Heart right ventricle (tissue), 16 donors: ENCODE data around the gene NRP2. TPM values are rescaled to one million over a fixed set of nuclear protein-coding genes. Genes with fewer than 3 reads are reported as not detected.

Experiments used
- ATAC-seq, 8 donors: fragments of 200-7000 bp; cut with Tn5 transposase; one replicate each; pipeline ENCODE4 v1.9.1; 2020; ENCODE audit warnings: mild to moderate bottlenecking in 8 of 8, moderate library complexity in 8 of 8, moderate number of reproducible peaks in 1 of 8
- DNase-seq, 2 donors: peaks; one replicate each; pipeline ENCODE4 v3.0.0-alpha.2; 2020
- H3K27ac ChIP-seq, 10 donors: fragments of 200-600 bp; sonication (generic) in 2 of 10; one replicate each; pipeline versions ENCODE4 v1.5.0 to v1.8.0; 2020 to 2022; ENCODE audit warnings: mild to moderate bottlenecking in 3 of 10
- H3K27me3 ChIP-seq, 7 donors: fragments of 200-600 bp; one replicate each; pipeline ENCODE4 v1.8.0; 2021 to 2022; ENCODE audit warnings: mild to moderate bottlenecking in 2 of 7
- H3K36me3 ChIP-seq, 9 donors: fragments of 200-600 bp; sonication (generic) in 1 of 9; one replicate each; pipeline versions ENCODE4 v1.5.0 to v1.8.0; 2020 to 2022; ENCODE audit warnings: mild to moderate bottlenecking in 2 of 9
- H3K4me1 ChIP-seq, 9 donors: fragments of 200-600 bp; sonication (generic) in 1 of 9; one replicate each; pipeline versions ENCODE4 v1.5.0 to v1.8.0; 2020 to 2022; ENCODE audit warnings: mild to moderate bottlenecking in 4 of 9
- H3K4me3 ChIP-seq, 10 donors: fragments of 200-600 bp; sonication (generic) in 2 of 10; one replicate each; pipeline versions ENCODE4 v1.5.0 to v1.8.0; 2020 to 2022; ENCODE audit warnings: mild to moderate bottlenecking in 7 of 10, moderate library complexity in 2 of 10
- H3K9me3 ChIP-seq, 11 donors: fragments of 200-600 bp in 10 of 11; sonication (generic) in 2 of 11; one replicate each; pipeline versions ENCODE4 v1.5.0 to v1.8.0; 2013 to 2022; ENCODE audit warnings: mild to moderate bottlenecking in 2 of 11, control low read depth in 1 of 11, moderate library complexity in 1 of 11
- WGBS, 2 donors: extraction: QIAGEN DNeasy Blood & Tissue Kit; methylation state at CpG; one replicate each; pipeline ENCODE4 v1.1.7; 2013; ENCODE audit warnings: inconsistent platforms in 1 of 2; 5-methylcytosine and 5-hydroxymethylcytosine counted together
- intact Hi-C, 10 donors: fragments of 100-400 bp; cut with DNase I; formaldehyde crosslinking; loops; one replicate each; pipeline versions ENCODE4 v1.11.1 to v1.14.2; 2022
- polyA plus RNA-seq, 2 donors: library from polyadenylated mRNA; stranded (reverse); fragments of 200-250 nt; gene quantifications; one replicate each; pipeline ENCODE4 v1.2.3, GENCODE V29; 2013
- total RNA-seq, 10 donors: library from RNA; stranded (reverse); fragmentation: NEBNext Ultra II Directional in 3 of 10; extraction: Animal tissue kit (Norgen Biotek cat#: 25700) in 3 of 10; gene quantifications; one replicate each; pipeline versions ENCODE4 v1.2.1 to v1.2.4, GENCODE V29; 2021 to 2023
- TF ChIP-seq, protein P1 (sequence below), 9 donors: fragments of 200-600 bp; sonication (generic) in 2 of 9; IDR thresholded peaks; one replicate each; pipeline versions ENCODE4 v1.5.0 to v1.8.0; 2021 to 2022; ENCODE audit warnings: antibody characterized with exemption in 9 of 9, mild to moderate bottlenecking in 5 of 9, moderate library complexity in 1 of 9
- donor health status: Arrhythmogenic right ventricular cardiomyopathy.
- donor health status: ischemic (EF 13 %, LVEDD 7.1; RV severe dilation, severe dysfunction).
- donor health status: healthy with polysubstance abuse.
- donor health status: DM: no; HTN: yes; CAD: no.
- donor health status: DM: no; HTN: no; CAD: no.
- donor health status: ischemic (EF 25% LVEDD 6.9; RV normal size, moderate dysfunction).
- donor health status: ischemic (EF 25% LVEDD 5.7; RV mildly dilated, moderate dysfunction).
- donor health status: healthy.
- donor health status: DM: yes; HTN: yes; CAD: no.
- donor health status: Ischemic cardiomyopathy.
- donor health status: ischemic (EF 35%, LVEDD 5.7; RV mildly dilated, moderate dysfunction).
- donor health status: nonischemic (EF 11% LVEDD 7.7; RV severe dilation, severe dysfunction).
- donor health status: DM: yes; HTN: yes; CAD: no.
- donor health status: PGD.
- donor health status: ischemic (EF 29% LVEDD 5.4; RV normal size, mild dysfunction).
- donor health status: nonischemic (EF 23%, LVEDD 6.1; RV moderate dilation, normal function).

The NRP2 gene
- total and polyA plus RNA-seq, 12 donors, result 2.5 to 29.4 (median 8.6) TPM

DNA sequence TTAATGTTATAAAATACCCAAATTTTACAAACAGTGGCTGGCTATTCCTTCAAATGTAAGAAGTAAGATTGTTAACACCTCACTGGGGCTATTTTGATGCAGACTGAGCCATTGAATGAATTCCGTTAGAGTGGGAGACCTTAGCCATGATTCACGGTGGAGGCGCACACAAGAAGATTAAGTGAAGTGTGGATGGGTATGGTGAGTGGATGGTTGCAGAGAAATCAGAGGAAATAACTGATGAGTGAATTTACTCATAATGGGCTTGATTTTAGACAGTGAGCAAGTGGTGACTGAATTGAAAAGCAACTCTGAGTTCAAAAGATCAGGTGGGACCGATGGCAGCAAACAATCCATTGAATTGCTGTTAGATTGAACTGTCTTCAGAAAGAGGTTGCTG, 75.0 kb downstream of the NRP2 start:
- 96 to 98% methylated on average over 4 of the region's 4 CpGs for WGBS, 2 donors
- TF ChIP-seq, protein P1, sequence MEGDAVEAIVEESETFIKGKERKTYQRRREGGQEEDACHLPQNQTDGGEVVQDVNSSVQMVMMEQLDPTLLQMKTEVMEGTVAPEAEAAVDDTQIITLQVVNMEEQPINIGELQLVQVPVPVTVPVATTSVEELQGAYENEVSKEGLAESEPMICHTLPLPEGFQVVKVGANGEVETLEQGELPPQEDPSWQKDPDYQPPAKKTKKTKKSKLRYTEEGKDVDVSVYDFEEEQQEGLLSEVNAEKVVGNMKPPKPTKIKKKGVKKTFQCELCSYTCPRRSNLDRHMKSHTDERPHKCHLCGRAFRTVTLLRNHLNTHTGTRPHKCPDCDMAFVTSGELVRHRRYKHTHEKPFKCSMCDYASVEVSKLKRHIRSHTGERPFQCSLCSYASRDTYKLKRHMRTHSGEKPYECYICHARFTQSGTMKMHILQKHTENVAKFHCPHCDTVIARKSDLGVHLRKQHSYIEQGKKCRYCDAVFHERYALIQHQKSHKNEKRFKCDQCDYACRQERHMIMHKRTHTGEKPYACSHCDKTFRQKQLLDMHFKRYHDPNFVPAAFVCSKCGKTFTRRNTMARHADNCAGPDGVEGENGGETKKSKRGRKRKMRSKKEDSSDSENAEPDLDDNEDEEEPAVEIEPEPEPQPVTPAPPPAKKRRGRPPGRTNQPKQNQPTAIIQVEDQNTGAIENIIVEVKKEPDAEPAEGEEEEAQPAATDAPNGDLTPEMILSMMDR (IDR thresholded peaks at IDR 0.05), result no peak
- no peaks in the 10 kb centered on the region for H3K27me3 ChIP-seq
- no peak overlapping the region for H3K4me3 ChIP-seq
- peaks cover 3 to 59% (median 25%) of the 10 kb centered on the region in 9 donors for H3K4me1 ChIP-seq
- no peak overlapping the region for H3K27ac ChIP-seq
- intact Hi-C loops, result loop anchor here in 1 of 10 donors (5.0 kb wide), 1 partner anchor 70 kb away; no protein-coding TSS in a partner anchor
- no peaks in the 10 kb centered on the region for H3K9me3 ChIP-seq
- H3K36me3 ChIP-seq, result peaks cover 0 to 60% (median 0%) of the 10 kb centered on the region in 9 donors
- DNase-seq, result no peak
- ATAC-seq, result no peak

DNA sequence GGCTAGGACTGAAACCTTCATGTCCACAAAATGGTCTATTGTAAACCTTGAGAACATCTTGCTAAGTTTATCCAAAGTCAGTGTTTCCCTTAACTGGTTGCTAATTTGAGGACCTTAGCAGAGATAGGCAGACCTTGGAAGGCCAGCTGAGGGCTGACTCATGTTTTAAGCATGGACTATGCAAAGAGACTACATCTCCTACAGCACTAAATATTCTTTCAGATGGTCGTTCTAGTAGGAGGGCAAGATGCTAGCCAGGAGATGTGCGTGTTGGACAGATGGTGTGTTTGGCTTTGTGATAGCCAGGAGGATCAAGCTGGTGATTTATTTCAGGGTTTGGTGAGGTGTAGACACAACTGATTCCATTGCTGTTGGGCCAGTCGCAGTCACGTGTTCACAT, 75.8 kb downstream of the NRP2 start:
- Histone ChIP-seq H3K4me3 (no peak overlapping the region), H3K27me3 (no peaks in the 10 kb centered on the region), H3K36me3 (peaks cover 0 to 60% (median 0%) of the 10 kb centered on the region in 9 donors), H3K4me1 (peaks cover 3 to 60% (median 25%) of the 10 kb centered on the region in 9 donors), H3K9me3 (no peaks in the 10 kb centered on the region), H3K27ac (peak overlapping the region in 2 of 10 donors; percentile 40 to 49)
- intact Hi-C loops, result loop anchor here in 1 of 10 donors (5.0 kb wide), 1 partner anchor 71 kb away; no protein-coding TSS in a partner anchor
- TF ChIP-seq, protein P1 (IDR thresholded peaks at IDR 0.05), result no peak
- WGBS, 2 donors, result 53 to 60% methylated on average over 4 of the region's 4 CpGs
- peak in 6 of 8 donors; percentile 44 to 62 (median 58) for ATAC-seq
- DNase-seq, result no peak

DNA sequence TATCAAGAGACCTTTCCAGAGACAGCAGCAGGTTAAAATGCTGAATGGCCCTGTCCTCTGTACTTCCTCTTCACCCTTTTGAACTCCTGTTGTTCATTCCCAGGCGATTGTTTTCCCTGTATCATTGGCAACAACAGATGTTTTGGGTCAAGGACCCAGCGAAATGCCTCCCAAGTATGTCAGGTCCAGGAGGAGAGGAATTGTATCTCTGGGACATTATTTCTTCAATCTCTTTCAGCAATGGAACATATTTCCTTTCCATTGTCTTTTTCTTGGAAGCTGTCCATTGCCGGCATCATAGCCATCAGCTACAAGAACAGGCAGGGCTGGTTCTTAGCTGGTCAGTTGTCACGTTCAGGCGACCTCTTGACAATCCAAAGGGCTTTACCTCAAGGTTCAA, 76.2 kb downstream of the NRP2 start:
- Histone ChIP-seq H3K9me3 (no peaks in the 10 kb centered on the region), H3K36me3 (peaks cover 0 to 60% (median 0%) of the 10 kb centered on the region in 9 donors), H3K27me3 (peaks cover 0 to 2% (median 0%) of the 10 kb centered on the region in 7 donors), H3K27ac (peak overlapping the region in 2 of 10 donors; percentile 40 to 49), H3K4me3 (no peak overlapping the region), H3K4me1 (peaks cover 3 to 64% (median 28%) of the 10 kb centered on the region in 9 donors)
- WGBS, 2 donors, result 62 to 82% methylated on average over 5 of the region's 5 CpGs
- intact Hi-C loops, result loop anchor here in 1 of 10 donors (5.0 kb wide), 1 partner anchor 71 kb away; no protein-coding TSS in a partner anchor
- ATAC-seq (peak in 3 of 8 donors; percentile 19 to 34 (median 24)), DNase-seq (no peak)
- TF ChIP-seq, protein P1 (IDR thresholded peaks at IDR 0.05), result no peak

DNA sequence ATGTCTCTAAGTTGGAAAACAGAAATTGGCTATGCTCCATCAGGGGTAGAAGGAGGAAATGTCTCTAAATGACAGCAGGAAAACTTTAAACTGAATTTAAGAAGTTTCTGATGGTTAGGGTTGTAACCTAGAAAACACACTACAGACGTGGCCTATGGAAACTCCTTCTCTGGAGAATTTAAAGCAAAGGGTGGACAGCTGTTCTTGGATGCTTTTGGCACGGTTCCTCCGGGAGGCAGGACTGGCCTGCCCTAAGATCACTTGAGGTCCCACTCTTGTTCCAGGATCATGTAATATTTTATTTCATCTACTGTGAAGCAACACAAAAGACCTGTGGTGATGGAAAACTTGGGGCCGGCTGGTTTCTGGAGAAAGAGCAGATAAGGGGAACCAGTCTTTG, 77.0 kb downstream of the NRP2 start:
- DNase-seq (no peak), ATAC-seq (no peak)
- Histone ChIP-seq H3K27ac (peak overlapping the region in 1 of 10 donors; percentile 11), H3K4me1 (peaks cover 6 to 64% (median 35%) of the 10 kb centered on the region in 9 donors), H3K9me3 (no peaks in the 10 kb centered on the region), H3K27me3 (peaks cover 0 to 9% (median 2%) of the 10 kb centered on the region in 7 donors), H3K36me3 (peaks cover 0 to 60% (median 0%) of the 10 kb centered on the region in 9 donors), H3K4me3 (no peak overlapping the region)
- WGBS, 2 donors, result 68 to 71% methylated on average over 4 of the region's 4 CpGs
- intact Hi-C loops, result loop anchor here in 1 of 10 donors (5.0 kb wide), 1 partner anchor 72 kb away; no protein-coding TSS in a partner anchor
- TF ChIP-seq, protein P1 (IDR thresholded peaks at IDR 0.05), result no peak
